ENCODE measurements around the gene TP53BP2. TPM values are rescaled to one million over a fixed set of nuclear protein-coding genes. Genes with fewer than 3 reads are reported as not detected.
"Not testable (repeated sequence)": the region's sequence is repeated elsewhere in the genome, so short reads cannot be mapped to it uniquely, and the experiment has no call there.

TP53BP2 gene
- total RNA-seq, 1 donor from 2014 or later: 47.4 TPM

- no peak overlapping the region for H3K4me3 Mint-ChIP-seq (ENCODE audit: unreplicated experiment)
- no peak for DNase-seq (ENCODE audit: low spot score)
- peaks cover 22% of the 10 kb centered on the region for H3K36me3 Mint-ChIP-seq (ENCODE audit: low read depth)
- peak overlapping the region; percentile 90 for H3K27ac Mint-ChIP-seq (ENCODE audit: unreplicated experiment)
- no peaks in the 10 kb centered on the region for H3K9me3 Mint-ChIP-seq (ENCODE audit: low read depth)
- H3K27me3 Mint-ChIP-seq (ENCODE audit: low read depth): no peaks in the 10 kb centered on the region
- peaks cover 68% of the 10 kb centered on the region for H3K4me1 Mint-ChIP-seq (ENCODE audit: low read depth)
- TF ChIP-seq CTCF (IDR thresholded peaks at IDR 0.05): no peak
Observed at GRCh38 chr1:223739366-223740037, 106.2 kb downstream of the TP53BP2 start.

DNA sequence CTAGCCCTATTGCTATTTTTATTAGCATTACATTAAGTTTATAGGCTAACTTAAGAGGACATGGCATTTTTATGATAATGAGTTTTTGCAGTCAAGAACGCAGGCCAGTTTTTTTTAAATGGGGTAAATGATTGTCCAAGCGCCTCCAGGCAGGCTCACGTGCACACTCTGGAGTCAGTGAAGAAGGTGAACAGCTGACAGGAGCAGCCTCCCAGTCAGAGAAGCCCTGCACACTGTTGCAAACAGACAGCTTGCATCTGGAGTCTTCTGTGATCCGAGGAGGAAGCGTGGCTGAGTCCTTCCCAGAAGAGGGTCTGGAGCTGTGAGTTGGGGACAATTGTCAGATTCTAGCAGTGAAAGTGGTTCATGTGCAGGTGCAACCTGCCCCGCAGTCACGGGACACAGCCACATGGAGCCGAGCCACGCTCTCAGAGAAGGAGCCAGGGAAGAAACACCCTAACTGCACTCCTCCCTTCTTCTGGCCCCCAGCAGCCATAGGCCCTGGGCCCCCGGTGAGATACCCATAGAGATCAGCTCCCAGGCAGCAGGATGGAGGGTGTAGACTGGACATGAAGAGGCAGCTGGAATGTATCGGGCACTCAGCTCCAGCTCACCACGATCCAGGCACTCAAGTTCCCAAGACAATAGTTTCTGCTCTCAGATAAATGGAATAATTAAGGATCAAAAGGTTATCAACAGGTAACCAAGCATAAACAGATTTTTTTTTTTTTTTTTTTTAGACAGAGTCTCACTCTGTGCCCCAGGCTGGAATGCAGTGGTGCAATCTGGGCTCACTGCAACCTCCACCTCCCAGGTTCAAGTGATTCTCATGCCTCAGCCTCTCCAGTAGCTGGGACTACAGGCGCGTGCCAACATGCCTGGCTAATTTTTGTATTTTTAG is 107.0 kb downstream of the TP53BP2 start:
- Mint-ChIP-seq H3K4me3 (ENCODE audit: unreplicated experiment) (peak overlapping the region; percentile 33), H3K36me3 (ENCODE audit: low read depth) (peaks cover 22% of the 10 kb centered on the region), H3K9me3 (ENCODE audit: low read depth) (no peaks in the 10 kb centered on the region), H3K4me1 (ENCODE audit: low read depth) (peaks cover 74% of the 10 kb centered on the region), H3K27ac (ENCODE audit: unreplicated experiment) (peak overlapping the region; percentile 90), H3K27me3 (ENCODE audit: low read depth) (no peaks in the 10 kb centered on the region)
- no peak for TF ChIP-seq CTCF (IDR thresholded peaks at IDR 0.05)
- no peak for DNase-seq (ENCODE audit: low spot score)

DNA sequence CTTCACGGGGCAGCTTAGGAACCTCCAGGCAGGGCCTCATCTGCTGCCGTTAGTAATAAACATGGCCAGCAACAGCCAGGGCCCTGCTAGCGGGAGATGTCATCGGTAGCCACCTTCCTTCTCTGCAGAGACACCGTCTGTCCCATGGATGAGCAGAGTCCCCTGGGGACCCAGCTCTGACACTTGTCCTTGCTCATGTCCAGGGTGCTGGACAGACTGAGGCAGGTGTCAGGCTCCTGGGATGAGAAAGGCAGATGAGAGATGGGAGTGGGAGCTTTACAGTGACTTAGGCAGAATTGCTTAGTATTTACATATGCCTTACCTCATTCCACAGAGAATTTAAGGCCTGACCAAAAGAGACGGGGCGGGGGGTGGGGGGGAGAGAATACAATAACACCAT is 108.4 kb downstream of the TP53BP2 start:
- no peak overlapping the region for H3K4me3 Mint-ChIP-seq (ENCODE audit: unreplicated experiment)
- no peaks in the 10 kb centered on the region for H3K27me3 Mint-ChIP-seq (ENCODE audit: low read depth)
- H3K9me3 Mint-ChIP-seq (ENCODE audit: low read depth): no peaks in the 10 kb centered on the region
- TF ChIP-seq CTCF (IDR thresholded peaks at IDR 0.05): no peak
- H3K4me1 Mint-ChIP-seq (ENCODE audit: low read depth): peaks cover 75% of the 10 kb centered on the region
- H3K36me3 Mint-ChIP-seq (ENCODE audit: low read depth): peaks cover 15% of the 10 kb centered on the region
- no peak for DNase-seq (ENCODE audit: low spot score)
- H3K27ac Mint-ChIP-seq (ENCODE audit: unreplicated experiment): peak overlapping the region; percentile 92

GRCh38 chr1:223736638-223737037 is 109.1 kb downstream of the TP53BP2 start:
- not testable (repeated sequence) for H3K27me3 Mint-ChIP-seq (ENCODE audit: low read depth); H3K4me3 Mint-ChIP-seq (ENCODE audit: unreplicated experiment); DNase-seq (ENCODE audit: low spot score); H3K9me3 Mint-ChIP-seq (ENCODE audit: low read depth)
- peaks cover 13% of the 10 kb centered on the region for H3K36me3 Mint-ChIP-seq (ENCODE audit: low read depth)
- peaks cover 78% of the 10 kb centered on the region for H3K4me1 Mint-ChIP-seq (ENCODE audit: low read depth)
- peak overlapping the region; percentile 92 for H3K27ac Mint-ChIP-seq (ENCODE audit: unreplicated experiment)

- peak; percentile 77 for DNase-seq (ENCODE audit: low spot score)
- Mint-ChIP-seq H3K4me1 (ENCODE audit: low read depth) (peaks cover 84% of the 10 kb centered on the region), H3K4me3 (ENCODE audit: unreplicated experiment) (no peak overlapping the region), H3K27me3 (ENCODE audit: low read depth) (no peaks in the 10 kb centered on the region), H3K36me3 (ENCODE audit: low read depth) (peaks cover 10% of the 10 kb centered on the region), H3K9me3 (ENCODE audit: low read depth) (no peaks in the 10 kb centered on the region), H3K27ac (ENCODE audit: unreplicated experiment) (peak overlapping the region; percentile 97)
- TF ChIP-seq CTCF (IDR thresholded peaks at IDR 0.05): no peak
Observed at GRCh38 chr1:223733898-223734852, 111.6 kb downstream of the TP53BP2 start.

Data from chondrocyte (in vitro differentiated cells).